Cardiac ventricle fibroblast (primary cell): ENCODE measurements around the gene LIPF. TPM values are rescaled to one million over a fixed set of nuclear protein-coding genes. Genes with fewer than 3 reads are reported as not detected.

ENCODE experiments used
- total RNA-seq: library from RNA; depleted of rRNA; stranded (reverse); fragments of >200 nt; gene quantifications from 2 replicates; pipeline ENCODE4 v1.2.3, GENCODE V29; 2015

Gene LIPF, protein sequence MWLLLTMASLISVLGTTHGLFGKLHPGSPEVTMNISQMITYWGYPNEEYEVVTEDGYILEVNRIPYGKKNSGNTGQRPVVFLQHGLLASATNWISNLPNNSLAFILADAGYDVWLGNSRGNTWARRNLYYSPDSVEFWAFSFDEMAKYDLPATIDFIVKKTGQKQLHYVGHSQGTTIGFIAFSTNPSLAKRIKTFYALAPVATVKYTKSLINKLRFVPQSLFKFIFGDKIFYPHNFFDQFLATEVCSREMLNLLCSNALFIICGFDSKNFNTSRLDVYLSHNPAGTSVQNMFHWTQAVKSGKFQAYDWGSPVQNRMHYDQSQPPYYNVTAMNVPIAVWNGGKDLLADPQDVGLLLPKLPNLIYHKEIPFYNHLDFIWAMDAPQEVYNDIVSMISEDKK
- not detected in 2 replicates for total RNA-seq

DNA sequence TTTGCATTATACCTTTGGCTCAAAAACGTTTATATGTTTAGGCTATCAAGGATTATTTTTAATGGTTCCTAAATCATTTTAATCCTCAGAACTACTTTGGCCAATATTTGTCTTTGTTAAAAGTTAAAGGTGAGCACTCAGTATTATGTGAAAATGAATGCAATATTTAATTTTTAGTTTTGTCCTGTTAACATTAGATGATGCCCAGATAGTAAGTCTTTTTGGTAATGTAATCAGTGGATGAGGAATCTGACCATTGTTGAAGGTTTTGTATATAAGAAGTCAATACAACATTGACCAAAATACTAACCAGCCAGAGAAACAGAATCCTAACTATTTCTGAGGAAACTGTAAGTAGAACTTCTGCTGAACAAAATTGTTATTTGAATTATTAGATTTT lies at the start of gene LIPF:
Gene LIPF, plus strand, starts transcription at position 301 of the 400 bp plus-strand sequence. CDS start 2,856 bp downstream, outside the sequence.

GRCh38 chr10:88705958-88706357 lies 41.7 kb downstream of the LIPF start, which contains the start of gene LIPK:
Gene LIPK (plus strand): TSS chr10:88706249. CDS start chr10:88724544, 18,295 bp downstream.

Other genes starting within 250 kb of the LIPF start
- 14.4 and 19.7 TPM in 2 replicates for gene RNLS, start 81.1 kb upstream of the LIPF start, total RNA-seq
- gene LIPJ, start 77.7 kb upstream of the LIPF start, total RNA-seq = not detected in 2 replicates
- gene LIPK, start 41.8 kb downstream of the LIPF start, total RNA-seq = not detected in 2 replicates
- gene LIPN, start 95.6 kb downstream of the LIPF start, total RNA-seq = not detected in 2 replicates
- not detected in 2 replicates for gene LIPM, start 138.3 kb downstream of the LIPF start, total RNA-seq
- 0.39 and 0.44 TPM in 2 replicates for gene ANKRD22, start 187.4 kb downstream of the LIPF start, total RNA-seq
- gene STAMBPL1, start 215.8 kb downstream of the LIPF start, total RNA-seq = 18.0 and 29.6 TPM in 2 replicates